ENCODE measurements around the gene CMYA5. TPM values are rescaled to one million over a fixed set of nuclear protein-coding genes. Genes with fewer than 3 reads are reported as not detected.
A peak's percentile ranks its signal among the peaks of the same experiment; 100 is the strongest.

The CMYA5 gene
- total and polyA plus RNA-seq, 9 of the 15 experiments (the other 6 are each of a cell fraction or from before 2014, with no cell fraction given): 0.18 to 1.1 (median 0.32) TPM

GRCh38 chr5:79811081-79811480, 121.4 kb downstream of the CMYA5 start (continued):
- no peak for TF ChIP-seq ATF6 (CRISPR knock-in tag; IDR thresholded peaks at IDR 0.05)
- TF ChIP-seq CHD4 (IDR thresholded peaks at IDR 0.05; ENCODE audit: insufficient read depth, insufficient replicate concordance, low read depth, low read length, poor library complexity, severe bottlenecking): no peak
- no peak for TF ChIP-seq ZNF316 (IDR thresholded peaks at IDR 0.05)
- TF ChIP-seq ZBTB34 (CRISPR knock-in tag; IDR thresholded peaks at IDR 0.05): no peak
- no peak for TF ChIP-seq BRD4 (IDR thresholded peaks at IDR 0.05)
- no peak for TF ChIP-seq ESRRA (IDR thresholded peaks at IDR 0.05; ENCODE audit: borderline replicate concordance, low read depth)
- TF ChIP-seq TSC22D4 (tag; IDR thresholded peaks at IDR 0.05): no peak
- no peak for TF ChIP-seq XRCC4 (IDR thresholded peaks at IDR 0.05; ENCODE audit: extremely low read depth, insufficient read depth, insufficient read length)
- TF ChIP-seq MTA2 (IDR thresholded peaks at IDR 0.05; ENCODE audit: low read depth): peak; percentile 76
- TF ChIP-seq PKNOX1 (IDR thresholded peaks at IDR 0.05): 0 out of 2 replicates have a peak, but pooled peaks have one; percentile 26
- no peak for TF ChIP-seq XRCC3 (IDR thresholded peaks at IDR 0.05)
- TF ChIP-seq ZHX1 (conservative IDR thresholded peaks at IDR 0.05; ENCODE audit: low read length): no peak
- no peak for TF ChIP-seq ZNF717 (CRISPR knock-in tag; IDR thresholded peaks at IDR 0.05)

All from K562 (cell line).